Thyroid gland (tissue), 4 donors: ENCODE measurements around the gene SLC49A4.
"Not testable (repeated sequence)": the region's sequence is repeated elsewhere in the genome, so short reads cannot be mapped to it uniquely, and the experiment has no call there.

ENCODE experiments used
- CTCF ChIP-seq, 6 experiments: fragments of 200-600 bp in 3 of 6; fragments of 450-650 bp in 3 of 6; sonication (generic) in 3 of 6; IDR thresholded peaks; one replicate each; pipeline ENCODE4 v1.5.1; 2016 to 2019; ENCODE audit warnings: antibody characterized with exemption in 6 of 6, mild to moderate bottlenecking in 2 of 6, inconsistent platforms in 1 of 6, moderate library complexity in 1 of 6
- POLR2A ChIP-seq, 2 donors: fragments of 450-650 bp; IDR thresholded peaks; one replicate each; pipeline ENCODE4 v1.6.1; 2017; ENCODE audit warnings: antibody characterized with exemption in 2 of 2, mild to moderate bottlenecking in 2 of 2, moderate library complexity in 1 of 2

- not testable (repeated sequence) for TF ChIP-seq CTCF, POLR2A (IDR thresholded peaks at IDR 0.05)
These were observed 47.6 kb upstream of the SLC49A4 start for GRCh38 chr3:122747295-122747694.
